Medulla oblongata (tissue), 1 donor: Measurements from ENCODE around the gene NPC2.

ENCODE experiments used
- DNase-seq: peaks from one replicate; pipeline ENCODE4 v3.0.0-alpha.2; 2015; ENCODE audit errors: extremely low spot score

Gene NPC2

GRCh38 chr14:74503291-74503937 lies 10.3 kb upstream of the NPC2 start:
- DNase-seq: no peak

GRCh38 chr14:74502236-74503019 lies 9.3 kb upstream of the NPC2 start:
- DNase-seq: no peak

GRCh38 chr14:74501691-74502090 lies 8.6 kb upstream of the NPC2 start:
- DNase-seq: no peak

GRCh38 chr14:74501135-74501614 lies 8.1 kb upstream of the NPC2 start:
- DNase-seq: peak; percentile 82

GRCh38 chr14:74500417-74501134 lies 7.5 kb upstream of the NPC2 start:
- DNase-seq: no peak

GRCh38 chr14:74495356-74495755 lies 2.3 kb upstream of the NPC2 start:
- no peak for DNase-seq

GRCh38 chr14:74493343-74494261 lies 497 bp upstream of the NPC2 start, which contains the start of gene ISCA2:
TSS of gene ISCA2 (plus strand) at chr14:74493765. CDS start at chr14:74493775, 10 bp downstream.
- peak; percentile 99 for DNase-seq

- DNase-seq: peak; percentile 68
Observed at GRCh38 chr14:74491956-74492775, 939 bp downstream of the NPC2 start.

GRCh38 chr14:74490486-74490885 lies 2.6 kb downstream of the NPC2 start:
- no peak for DNase-seq

GRCh38 chr14:74488786-74489397 lies 4.2 kb downstream of the NPC2 start:
- peak; percentile 19 for DNase-seq

GRCh38 chr14:74486164-74486563 lies 6.9 kb downstream of the NPC2 start:
- no peak for DNase-seq

GRCh38 chr14:74483321-74483720 lies 9.8 kb downstream of the NPC2 start:
- no peak for DNase-seq

GRCh38 chr14:74482571-74482970 lies 10.5 kb downstream of the NPC2 start:
- no peak for DNase-seq

- no peak for DNase-seq
Observed at GRCh38 chr14:74480046-74480445, 13.1 kb downstream of the NPC2 start.

- peak; percentile 50 for DNase-seq
Observed at GRCh38 chr14:74478996-74479635, 14.0 kb downstream of the NPC2 start.

- DNase-seq: no peak
Observed at GRCh38 chr14:74476607-74477006, 16.5 kb downstream of the NPC2 start.

GRCh38 chr14:74476107-74476506 lies 17.0 kb downstream of the NPC2 start:
- DNase-seq: no peak

- no peak for DNase-seq
Observed at GRCh38 chr14:74475678-74476077, 17.4 kb downstream of the NPC2 start.

- no peak for DNase-seq
Observed at GRCh38 chr14:74474376-74474775, 18.7 kb downstream of the NPC2 start.

- no peak for DNase-seq
Observed at GRCh38 chr14:74472601-74473000, 20.5 kb downstream of the NPC2 start.
